ENCODE data around the gene DLGAP4.
"Not testable (repeated sequence)": the region's sequence is repeated elsewhere in the genome, so short reads cannot be mapped to it uniquely, and the experiment has no call there.

Gene DLGAP4

GRCh38 chr20:36548704-36549627, 242.8 kb downstream of the DLGAP4 start:
- Histone ChIP-seq H3K36me3 (ENCODE audit: insufficient read depth, low read length) (peaks cover 48% of the 10 kb centered on the region), H3K27ac (ENCODE audit: low read depth, low read length) (peak overlapping the region; percentile 56), H3K27me3 (ENCODE audit: control insufficient read depth in 1 of 2, insufficient read depth in 2 of 2, low read length in 2 of 2) (no peaks in the 10 kb centered on the region), H3K4me1 (ENCODE audit: insufficient read depth, low read length) (peaks cover 25% of the 10 kb centered on the region), H3K4me3 (ENCODE audit: low read depth in 1 of 2, low read length in 2 of 2) (no peak overlapping the region), H3K9me3 (ENCODE audit: low read length) (no peaks in the 10 kb centered on the region), H3K9ac (ENCODE audit: low read length) (no peak overlapping the region)

DNA sequence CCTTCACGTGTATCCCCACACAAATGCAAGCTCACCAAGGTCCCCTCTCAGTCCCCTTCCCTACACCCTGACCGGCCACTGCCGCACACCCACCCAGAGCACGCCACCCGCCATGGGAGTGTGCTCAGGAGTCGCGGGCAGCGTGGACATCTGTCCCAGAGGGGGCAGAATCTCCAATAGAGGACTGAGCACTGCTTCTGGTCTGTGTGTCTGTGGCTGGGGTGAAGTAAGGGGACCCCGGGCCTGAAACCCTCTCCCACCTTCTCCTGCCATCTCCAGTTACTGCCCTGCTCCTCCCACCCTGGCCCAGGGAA, 243.4 kb downstream of the DLGAP4 start:
- H3K27ac ChIP-seq (ENCODE audit: low read depth, low read length) = peak overlapping the region; percentile 48
- H3K9me3 ChIP-seq (ENCODE audit: low read length) = no peaks in the 10 kb centered on the region
- peaks cover 43% of the 10 kb centered on the region for H3K36me3 ChIP-seq (ENCODE audit: insufficient read depth, low read length)
- peaks cover 19% of the 10 kb centered on the region for H3K4me1 ChIP-seq (ENCODE audit: insufficient read depth, low read length)
- no peak overlapping the region for H3K9ac ChIP-seq (ENCODE audit: low read length)
- no peaks in the 10 kb centered on the region for H3K27me3 ChIP-seq (ENCODE audit: control insufficient read depth in 1 of 2, insufficient read depth in 2 of 2, low read length in 2 of 2)
- H3K4me3 ChIP-seq (ENCODE audit: low read depth in 1 of 2, low read length in 2 of 2) = no peak overlapping the region

- H3K27ac ChIP-seq (ENCODE audit: low read depth, low read length) = peak overlapping the region; percentile 70
- H3K9ac ChIP-seq (ENCODE audit: low read length) = no peak overlapping the region
- H3K27me3 ChIP-seq (ENCODE audit: control insufficient read depth in 1 of 2, insufficient read depth in 2 of 2, low read length in 2 of 2) = no peaks in the 10 kb centered on the region
Measured at GRCh38 chr20:36549942-36550789, 244.0 kb downstream of the DLGAP4 start.

DNA sequence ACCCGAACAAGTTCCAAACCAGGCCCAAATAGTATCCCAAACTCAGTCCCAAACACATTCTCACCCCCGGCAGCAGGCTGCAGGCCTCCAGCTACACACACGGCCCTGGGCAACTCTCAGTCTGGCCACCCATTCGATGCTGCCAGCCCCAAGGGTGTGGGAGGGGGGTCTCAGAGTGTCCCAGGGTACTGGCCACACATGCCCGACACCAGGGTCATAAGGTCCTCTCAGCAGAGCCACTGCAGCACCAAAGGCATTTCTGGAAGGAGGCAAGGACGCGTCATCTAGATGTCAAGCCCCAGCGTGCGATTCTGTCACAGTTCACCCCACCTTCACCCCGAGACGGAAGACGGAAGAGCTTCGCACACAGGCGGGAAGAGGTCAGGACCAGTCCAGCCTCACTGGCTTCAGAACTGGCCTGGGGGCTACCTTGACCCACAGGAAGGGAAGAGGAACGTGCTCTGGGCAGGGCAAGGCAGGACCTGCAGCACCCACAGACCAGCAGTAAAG, 244.7 kb downstream of the DLGAP4 start:
- peaks cover 37% of the 10 kb centered on the region for H3K36me3 ChIP-seq (ENCODE audit: insufficient read depth, low read length)
- H3K4me1 ChIP-seq (ENCODE audit: insufficient read depth, low read length) = peaks cover 11% of the 10 kb centered on the region
- no peaks in the 10 kb centered on the region for H3K9me3 ChIP-seq (ENCODE audit: low read length)
- H3K27ac ChIP-seq (ENCODE audit: low read depth, low read length) = peak overlapping the region; percentile 70
- no peak overlapping the region for H3K9ac ChIP-seq (ENCODE audit: low read length)
- H3K4me3 ChIP-seq (ENCODE audit: low read depth in 1 of 2, low read length in 2 of 2) = no peak overlapping the region
- no peaks in the 10 kb centered on the region for H3K27me3 ChIP-seq (ENCODE audit: control insufficient read depth in 1 of 2, insufficient read depth in 2 of 2, low read length in 2 of 2)

More at GRCh38 chr20:36549942-36550789, 244.0 kb downstream of the DLGAP4 start:
- peaks cover 38% of the 10 kb centered on the region for H3K36me3 ChIP-seq (ENCODE audit: insufficient read depth, low read length)
- H3K4me3 ChIP-seq (ENCODE audit: low read depth in 1 of 2, low read length in 2 of 2) = no peak overlapping the region
- H3K9me3 ChIP-seq (ENCODE audit: low read length) = no peaks in the 10 kb centered on the region
- peaks cover 18% of the 10 kb centered on the region for H3K4me1 ChIP-seq (ENCODE audit: insufficient read depth, low read length)

GRCh38 chr20:36555248-36555647, 249.1 kb downstream of the DLGAP4 start:
- Histone ChIP-seq H3K27ac (ENCODE audit: low read depth, low read length) (no peak overlapping the region), H3K27me3 (ENCODE audit: control insufficient read depth in 1 of 2, insufficient read depth in 2 of 2, low read length in 2 of 2) (no peaks in the 10 kb centered on the region), H3K9me3 (ENCODE audit: low read length) (no peaks in the 10 kb centered on the region), H3K36me3 (ENCODE audit: insufficient read depth, low read length) (no peaks in the 10 kb centered on the region), H3K4me3 (ENCODE audit: low read depth in 1 of 2, low read length in 2 of 2) (no peak overlapping the region), H3K9ac (ENCODE audit: low read length) (no peak overlapping the region), H3K4me1 (ENCODE audit: insufficient read depth, low read length) (peaks cover 7% of the 10 kb centered on the region)

- Histone ChIP-seq H3K27me3 (ENCODE audit: control insufficient read depth in 1 of 2, insufficient read depth in 2 of 2, low read length in 2 of 2) (no peaks in the 10 kb centered on the region), H3K4me1 (ENCODE audit: insufficient read depth, low read length) (no peaks in the 10 kb centered on the region), H3K4me3 (ENCODE audit: low read depth in 1 of 2, low read length in 2 of 2) (no peak overlapping the region), H3K27ac (ENCODE audit: low read depth, low read length) (no peak overlapping the region), H3K36me3 (ENCODE audit: insufficient read depth, low read length) (no peaks in the 10 kb centered on the region), H3K9me3 (ENCODE audit: low read length) (no peaks in the 10 kb centered on the region), H3K9ac (ENCODE audit: low read length) (no peak overlapping the region)
Measured at GRCh38 chr20:36562724-36563123, 256.6 kb downstream of the DLGAP4 start.

DNA sequence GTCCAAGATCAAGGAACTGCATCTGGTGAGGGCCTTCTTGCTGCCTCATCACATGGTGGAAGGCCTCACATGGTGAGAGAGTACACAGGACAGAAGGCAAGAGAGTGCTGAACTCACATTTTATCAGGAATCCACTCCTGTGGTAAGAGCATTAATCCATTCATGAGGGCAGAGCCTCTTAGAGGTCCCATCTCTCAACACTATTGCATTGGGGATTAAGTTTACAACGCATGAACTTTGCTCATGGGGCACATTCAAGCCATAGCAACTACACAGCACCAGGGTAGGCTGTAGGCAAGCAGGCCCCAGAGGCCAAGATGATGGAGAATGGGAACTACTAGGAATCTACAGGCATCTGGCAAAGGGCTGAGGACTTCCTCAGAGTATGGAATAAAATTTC, 257.2 kb downstream of the DLGAP4 start:
- H3K4me3 ChIP-seq (ENCODE audit: low read depth in 1 of 2, low read length in 2 of 2) = no peak overlapping the region
- no peaks in the 10 kb centered on the region for H3K36me3 ChIP-seq (ENCODE audit: insufficient read depth, low read length)
- H3K27ac ChIP-seq (ENCODE audit: low read depth, low read length) = no peak overlapping the region
- no peak overlapping the region for H3K9ac ChIP-seq (ENCODE audit: low read length)
- H3K4me1 ChIP-seq (ENCODE audit: insufficient read depth, low read length) = no peaks in the 10 kb centered on the region
- no peaks in the 10 kb centered on the region for H3K9me3 ChIP-seq (ENCODE audit: low read length)
- H3K27me3 ChIP-seq (ENCODE audit: control insufficient read depth in 1 of 2, insufficient read depth in 2 of 2, low read length in 2 of 2) = no peaks in the 10 kb centered on the region

- H3K4me1 ChIP-seq (ENCODE audit: insufficient read depth, low read length); H3K36me3 ChIP-seq (ENCODE audit: insufficient read depth, low read length); H3K27me3 ChIP-seq (ENCODE audit: control insufficient read depth in 1 of 2, insufficient read depth in 2 of 2, low read length in 2 of 2); H3K27ac ChIP-seq (ENCODE audit: low read depth, low read length); H3K4me3 ChIP-seq (ENCODE audit: low read depth in 1 of 2, low read length in 2 of 2); H3K9me3 ChIP-seq (ENCODE audit: low read length); H3K9ac ChIP-seq (ENCODE audit: low read length): not testable (repeated sequence)
Measured at GRCh38 chr20:36564078-36564725, 258.1 kb downstream of the DLGAP4 start.

GRCh38 chr20:36564726-36565121, 258.6 kb downstream of the DLGAP4 start:
- H3K9me3 ChIP-seq (ENCODE audit: low read length); H3K4me3 ChIP-seq (ENCODE audit: low read depth in 1 of 2, low read length in 2 of 2); H3K36me3 ChIP-seq (ENCODE audit: insufficient read depth, low read length); H3K4me1 ChIP-seq (ENCODE audit: insufficient read depth, low read length); H3K27ac ChIP-seq (ENCODE audit: low read depth, low read length); H3K9ac ChIP-seq (ENCODE audit: low read length); H3K27me3 ChIP-seq (ENCODE audit: control insufficient read depth in 1 of 2, insufficient read depth in 2 of 2, low read length in 2 of 2): not testable (repeated sequence)

- no peaks in the 10 kb centered on the region for H3K4me1 ChIP-seq (ENCODE audit: insufficient read depth, low read length)
- H3K27me3 ChIP-seq (ENCODE audit: control insufficient read depth in 1 of 2, insufficient read depth in 2 of 2, low read length in 2 of 2) = no peaks in the 10 kb centered on the region
- H3K27ac ChIP-seq (ENCODE audit: low read depth, low read length) = no peak overlapping the region
- H3K9me3 ChIP-seq (ENCODE audit: low read length) = no peaks in the 10 kb centered on the region
- no peaks in the 10 kb centered on the region for H3K36me3 ChIP-seq (ENCODE audit: insufficient read depth, low read length)
- no peak overlapping the region for H3K4me3 ChIP-seq (ENCODE audit: low read depth in 1 of 2, low read length in 2 of 2)
- no peak overlapping the region for H3K9ac ChIP-seq (ENCODE audit: low read length)
Measured at GRCh38 chr20:36565520-36565919, 259.4 kb downstream of the DLGAP4 start.

- no peak overlapping the region for H3K27ac ChIP-seq (ENCODE audit: low read depth, low read length)
- no peaks in the 10 kb centered on the region for H3K9me3 ChIP-seq (ENCODE audit: low read length)
- H3K4me3 ChIP-seq (ENCODE audit: low read depth in 1 of 2, low read length in 2 of 2) = no peak overlapping the region
- peaks cover under 1% of the 10 kb centered on the region for H3K4me1 ChIP-seq (ENCODE audit: insufficient read depth, low read length)
- H3K36me3 ChIP-seq (ENCODE audit: insufficient read depth, low read length) = no peaks in the 10 kb centered on the region
- H3K27me3 ChIP-seq (ENCODE audit: control insufficient read depth in 1 of 2, insufficient read depth in 2 of 2, low read length in 2 of 2) = no peaks in the 10 kb centered on the region
- no peak overlapping the region for H3K9ac ChIP-seq (ENCODE audit: low read length)
Measured at GRCh38 chr20:36569847-36570429, 263.8 kb downstream of the DLGAP4 start.
